Stimulated activated CD8-positive, alpha-beta memory T cell treated with anti-CD3 and anti-CD28 coated beads, Interleukin-7, amount 100 ng/mL, for 1 hour (primary cell): ENCODE data around the gene PAAF1.
A peak's percentile ranks its signal among the peaks of the same experiment; 100 is the strongest.

Experiments
- DNase-seq, 2 donors: peaks; one replicate each; pipeline ENCODE4 v3.0.0-alpha.2; 2020; ENCODE audit warnings: low read depth in 2 of 2

PAAF1 gene

GRCh38 chr11:73972187-73972586, 95.4 kb downstream of the PAAF1 start:
- DNase-seq = no peak

GRCh38 chr11:73972620-73973449, 96.0 kb downstream of the PAAF1 start:
- DNase-seq = no peak

- no peak for DNase-seq
Observed at GRCh38 chr11:73974604-73975478, 98.0 kb downstream of the PAAF1 start.

DNA sequence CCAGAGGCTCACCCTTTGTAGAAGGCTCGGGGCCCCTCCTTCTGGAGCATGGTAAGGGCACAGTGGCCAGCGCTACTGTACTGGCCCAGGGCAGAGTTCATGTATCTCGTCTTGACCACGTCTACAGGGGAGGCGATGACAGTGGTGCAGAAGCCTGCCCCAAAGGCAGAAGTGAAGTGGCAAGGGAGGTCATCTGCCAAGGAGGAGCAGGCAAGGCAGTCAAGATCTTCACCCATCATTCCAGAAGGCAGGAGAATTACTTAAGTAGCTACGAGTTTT, 98.6 kb downstream of the PAAF1 start:
- DNase-seq = no peak

DNA sequence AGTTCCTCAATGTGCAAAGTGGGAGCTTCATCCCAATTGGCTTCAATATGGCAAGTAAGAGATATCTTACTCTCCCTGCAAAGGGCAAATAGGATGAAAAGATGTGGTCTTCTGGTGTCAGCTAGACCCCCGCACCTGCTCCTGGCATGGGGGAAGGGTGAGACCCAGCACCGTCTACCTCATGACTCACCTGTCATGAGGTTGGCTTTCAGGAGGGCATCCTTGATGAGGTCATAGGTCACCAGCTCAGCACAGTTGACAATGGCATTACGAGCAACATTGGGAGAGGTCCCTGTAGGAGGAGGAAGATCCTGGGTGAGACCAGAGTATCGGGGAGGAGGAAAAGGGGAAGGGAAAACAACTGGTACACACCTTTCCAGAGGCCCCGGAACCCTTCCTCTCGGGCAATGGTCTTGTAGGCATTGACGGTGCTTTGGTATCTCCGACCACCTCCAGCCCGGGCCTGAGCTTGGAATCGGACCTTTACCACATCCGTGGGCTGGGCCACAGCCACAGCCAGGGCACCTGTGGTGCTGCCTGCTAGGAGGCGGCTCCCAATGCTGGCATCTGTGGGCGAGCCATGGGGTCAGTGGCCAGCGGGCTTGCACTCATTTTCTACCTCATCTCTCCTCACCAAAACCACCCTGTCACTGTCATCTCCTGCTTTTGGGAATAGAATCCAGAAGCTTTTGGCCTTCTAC, 99.8 kb downstream of the PAAF1 start:
- DNase-seq = no peak

DNA sequence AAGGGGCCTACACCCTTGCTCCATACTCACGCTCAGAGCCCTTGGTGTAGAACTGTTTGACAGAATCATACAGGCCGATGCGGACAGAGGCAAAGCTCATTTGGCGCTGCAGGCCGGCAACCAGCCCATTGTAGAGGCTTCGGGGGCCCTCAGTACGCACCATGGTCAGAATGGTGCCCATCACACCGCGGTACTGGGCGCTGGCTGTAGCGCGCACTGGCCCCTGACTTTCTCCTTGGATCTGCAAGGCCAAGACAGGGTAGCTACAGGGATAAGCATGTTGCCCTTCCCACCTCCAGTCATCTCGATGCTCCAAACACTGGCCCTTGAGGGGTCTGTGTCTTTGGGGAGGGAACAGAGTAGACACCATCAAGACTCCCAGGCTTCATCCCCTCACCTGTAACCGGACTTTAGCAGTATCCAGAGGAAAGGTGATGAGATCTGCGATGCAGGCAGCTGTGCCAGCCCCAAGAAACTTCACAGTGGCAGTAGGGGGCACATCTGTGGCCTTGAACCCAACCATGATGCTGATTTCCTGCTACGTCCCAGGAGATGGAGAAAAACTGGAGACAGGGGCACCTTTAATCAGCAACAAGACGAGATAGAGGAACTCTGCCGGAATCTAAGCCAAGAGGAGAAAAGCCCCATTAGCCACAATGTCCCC, 101.2 kb downstream of the PAAF1 start:
- no peak for DNase-seq

GRCh38 chr11:73978576-73979086, 101.8 kb downstream of the PAAF1 start:
- DNase-seq = no peak

- DNase-seq = peak; percentile 43 to 53
Observed at GRCh38 chr11:73980001-73980961, 103.5 kb downstream of the PAAF1 start.
